OCI-LY7 (cell line): Measurements from ENCODE around the gene ALG6. TPM values are rescaled to one million over a fixed set of nuclear protein-coding genes. Genes with fewer than 3 reads are reported as not detected.

Experiments
- BruUV-seq: library from RNA; stranded (reverse); fragments of 400-500 nt; replicated peaks from 2 replicates; lab custom pipeline; 2021; lab: Mats Ljungman, UMichigan
- CTCF ChIA-PET: fragments of 300-600 bp; sonication (Branson Sonifier 250); formaldehyde crosslinking; loops from one replicate; lab custom pipeline; 2022; ENCODE audit warnings: antibody characterized with exemption; ENCODE audit not compliant: unreplicated experiment; lab: Charles Lee
- POLR2A ChIA-PET: fragments of 300-600 bp; sonication (Branson Sonifier 250); formaldehyde crosslinking; loops from one replicate; lab custom pipeline; 2022; ENCODE audit warnings: antibody characterized with exemption; lab: Charles Lee
- DNase-seq: peaks from one replicate; pipeline ENCODE4 v3.0.0-alpha.2; 2015; ENCODE audit warnings: low spot score
- H2AFZ ChIP-seq: fragments of 200-600 bp; sonication (generic), shearing (Covaris generic); 2 replicates; pipeline ENCODE4 v1.6.1; 2014; ENCODE audit warnings: mild to moderate bottlenecking, antibody characterized with exemption, low read length, moderate library complexity
- H3K27ac ChIP-seq: fragments of 200-600 bp; sonication (generic); 2 replicates; pipeline ENCODE4 v1.5.1; 2014; ENCODE audit warnings: mixed run types, low read depth, mild to moderate bottlenecking, moderate library complexity, low read length, inconsistent platforms; ENCODE audit not compliant: poor library complexity, severe bottlenecking
- H3K36me3 ChIP-seq: fragments of 200-600 bp; sonication (generic); 2 replicates; pipeline ENCODE4 v1.6.1; 2014; ENCODE audit warnings: mild to moderate bottlenecking, antibody characterized with exemption, low read length, moderate library complexity, mixed read lengths; ENCODE audit not compliant: insufficient read depth
- H3K4me1 ChIP-seq: fragments of 200-600 bp; sonication (generic); 2 replicates; pipeline ENCODE4 v1.5.1; 2014; ENCODE audit warnings: mild to moderate bottlenecking, low read length; ENCODE audit not compliant: insufficient read depth, poor library complexity, severe bottlenecking
- H3K4me2 ChIP-seq: fragments of 200-600 bp; sonication (generic); 2 replicates; pipeline ENCODE4 v1.6.1; 2014; ENCODE audit warnings: mild to moderate bottlenecking, low read length
- H3K4me3 ChIP-seq: fragments of 200-600 bp; sonication (generic); 2 replicates; pipeline ENCODE4 v1.5.1; 2014; ENCODE audit warnings: mild to moderate bottlenecking, low read depth, low read length; ENCODE audit not compliant: poor library complexity, severe bottlenecking
- H3K79me2 ChIP-seq: fragments of 200-600 bp; sonication (generic); 2 replicates; pipeline ENCODE4 v1.6.1; 2016; ENCODE audit warnings: low read depth, mild to moderate bottlenecking, low read length, moderate library complexity, mixed read lengths; ENCODE audit not compliant: insufficient read depth
- H3K9me2 ChIP-seq: fragments of 200-600 bp; sonication (generic); 2 replicates; pipeline ENCODE4 v1.6.1; 2016; ENCODE audit warnings: mild to moderate bottlenecking, low read length, mixed read lengths; ENCODE audit not compliant: insufficient read depth
- H3K9me3 ChIP-seq: fragments of 200-600 bp; sonication (generic); 2 replicates; pipeline ENCODE4 v1.6.1; 2014; ENCODE audit warnings: mild to moderate bottlenecking, mixed run types, low read length, mixed read lengths
- H4K20me1 ChIP-seq: fragments of 200-600 bp; sonication (generic); 2 replicates; pipeline ENCODE4 v1.6.1; 2014; ENCODE audit warnings: mild to moderate bottlenecking, antibody characterized with exemption, low read length, moderate library complexity, mixed read lengths; ENCODE audit not compliant: insufficient read depth
- EZH2phosphoT487 ChIP-seq: fragments of 200-600 bp; sonication (generic); IDR thresholded peaks from 2 replicates; pipeline ENCODE4 v1.6.1; 2018; ENCODE audit warnings: low read depth, borderline replicate concordance, mild to moderate bottlenecking, mixed run types, antibody characterized with exemption, low read length, moderate library complexity, mixed read lengths
- intact Hi-C: fragments of 100-400 bp; cut with micrococcal nuclease; formaldehyde crosslinking; loops from one replicate; pipeline ENCODE4 v1.10.0; 2022; ENCODE audit not compliant: unreplicated experiment
- total RNA-seq, 2 experiments: library from RNA; depleted of rRNA in 1 of 2; stranded (reverse); fragments of >200 nt in 1 of 2; shearing (Covaris generic) in 1 of 2; gene quantifications; 2 replicates each; pipeline ENCODE4 v1.2.3, GENCODE V29; 2014 to 2022
- TF ChIP-seq, protein P1 (sequence below): fragments of 200-600 bp; sonication (generic); conservative IDR thresholded peaks from 2 replicates; pipeline ENCODE4 v1.5.1; 2014; ENCODE audit warnings: mild to moderate bottlenecking, antibody characterized with exemption, low read length, moderate library complexity, mixed read lengths

The ALG6 gene
- total RNA-seq, 2 experiments from 2014 or later: 29.3 to 34.1 TPM

DNA sequence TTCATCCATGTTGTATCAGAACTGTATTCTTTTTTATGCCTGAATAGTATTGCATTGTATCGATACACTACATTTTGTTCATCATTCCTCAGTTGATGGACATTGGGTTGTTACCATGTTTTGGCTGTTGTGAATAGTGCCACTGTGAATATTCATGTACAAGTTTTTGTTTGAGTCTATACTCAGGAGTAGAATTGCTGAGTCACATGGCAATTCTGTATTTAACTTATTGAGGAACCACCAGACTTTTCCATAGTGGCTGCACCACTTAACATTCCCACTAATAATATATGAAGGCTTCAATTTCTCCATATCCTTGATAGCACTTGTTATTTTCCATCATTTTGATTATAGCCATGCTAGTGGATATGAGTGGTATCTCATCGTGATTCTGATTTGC is 56.2 kb downstream of the ALG6 start:
- Histone ChIP-seq H3K36me3 (peaks cover 9% of the 10 kb centered on the region), H3K4me1 (no peaks in the 10 kb centered on the region), H4K20me1 (no peaks in the 10 kb centered on the region), H3K4me2 (no peak overlapping the region), H3K9me3 (no peaks in the 10 kb centered on the region), H3K79me2 (no peaks in the 10 kb centered on the region), H3K4me3 (no peak overlapping the region), H3K27ac (no peak overlapping the region), H3K9me2 (no peaks in the 10 kb centered on the region), H2AFZ (no peak overlapping the region)
- BruUV-seq: no TSS peak
- no peak for DNase-seq
- CTCF ChIA-PET: no interaction called here
- intact Hi-C loops: no loop called here
- POLR2A ChIA-PET: interaction anchor here (2.2 kb wide), 1 partner anchor 13 kb away, joined by 11 read pairs; no protein-coding TSS in a partner anchor
- TF ChIP-seq, protein P1, sequence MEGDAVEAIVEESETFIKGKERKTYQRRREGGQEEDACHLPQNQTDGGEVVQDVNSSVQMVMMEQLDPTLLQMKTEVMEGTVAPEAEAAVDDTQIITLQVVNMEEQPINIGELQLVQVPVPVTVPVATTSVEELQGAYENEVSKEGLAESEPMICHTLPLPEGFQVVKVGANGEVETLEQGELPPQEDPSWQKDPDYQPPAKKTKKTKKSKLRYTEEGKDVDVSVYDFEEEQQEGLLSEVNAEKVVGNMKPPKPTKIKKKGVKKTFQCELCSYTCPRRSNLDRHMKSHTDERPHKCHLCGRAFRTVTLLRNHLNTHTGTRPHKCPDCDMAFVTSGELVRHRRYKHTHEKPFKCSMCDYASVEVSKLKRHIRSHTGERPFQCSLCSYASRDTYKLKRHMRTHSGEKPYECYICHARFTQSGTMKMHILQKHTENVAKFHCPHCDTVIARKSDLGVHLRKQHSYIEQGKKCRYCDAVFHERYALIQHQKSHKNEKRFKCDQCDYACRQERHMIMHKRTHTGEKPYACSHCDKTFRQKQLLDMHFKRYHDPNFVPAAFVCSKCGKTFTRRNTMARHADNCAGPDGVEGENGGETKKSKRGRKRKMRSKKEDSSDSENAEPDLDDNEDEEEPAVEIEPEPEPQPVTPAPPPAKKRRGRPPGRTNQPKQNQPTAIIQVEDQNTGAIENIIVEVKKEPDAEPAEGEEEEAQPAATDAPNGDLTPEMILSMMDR: no peak
- TF ChIP-seq EZH2phosphoT487: no peak

GRCh38 chr1:63428815-63429214 is 61.4 kb downstream of the ALG6 start:
- no TSS peak for BruUV-seq
- POLR2A ChIA-PET: interaction anchor here (0.7 kb wide), 1 partner anchor 9 kb away, joined by 3 read pairs; no protein-coding TSS in a partner anchor
- Histone ChIP-seq H3K36me3 (peaks cover 24% of the 10 kb centered on the region), H3K4me1 (no peaks in the 10 kb centered on the region), H3K4me2 (no peak overlapping the region), H4K20me1 (no peaks in the 10 kb centered on the region), H2AFZ (no peak overlapping the region), H3K4me3 (no peak overlapping the region), H3K9me3 (no peaks in the 10 kb centered on the region), H3K9me2 (no peaks in the 10 kb centered on the region), H3K79me2 (no peaks in the 10 kb centered on the region), H3K27ac (no peak overlapping the region)
- DNase-seq: no peak
- intact Hi-C loops: no loop called here
- CTCF ChIA-PET: no interaction called here
- TF ChIP-seq, protein P1: no peak
- no peak for TF ChIP-seq EZH2phosphoT487

DNA sequence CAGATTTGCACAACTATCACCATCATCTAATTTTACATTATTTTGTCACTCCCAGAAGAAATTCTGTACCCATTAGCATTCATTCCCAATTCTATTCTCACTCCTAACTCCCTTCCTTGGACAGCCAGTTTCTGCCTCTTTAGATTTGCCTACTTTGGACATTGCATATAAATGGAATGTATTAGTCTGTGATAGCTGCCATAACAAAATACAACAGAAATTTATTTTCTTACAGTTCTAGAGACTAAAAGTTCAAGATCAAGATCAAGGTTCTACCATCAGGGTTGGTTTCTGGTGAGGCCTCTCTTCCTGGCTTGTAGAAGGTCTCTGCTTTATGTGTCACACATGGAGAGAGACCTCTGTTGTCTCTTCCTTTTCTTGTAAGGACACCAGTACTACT is 61.9 kb downstream of the ALG6 start:
- Histone ChIP-seq H3K36me3 (peaks cover 24% of the 10 kb centered on the region), H3K79me2 (no peaks in the 10 kb centered on the region), H3K9me3 (no peaks in the 10 kb centered on the region), H3K9me2 (no peaks in the 10 kb centered on the region), H3K4me1 (no peaks in the 10 kb centered on the region), H2AFZ (no peak overlapping the region), H3K4me3 (no peak overlapping the region), H3K27ac (no peak overlapping the region), H3K4me2 (no peak overlapping the region), H4K20me1 (no peaks in the 10 kb centered on the region)
- BruUV-seq: no TSS peak
- CTCF ChIA-PET: no interaction called here
- TF ChIP-seq, protein P1: no peak
- TF ChIP-seq EZH2phosphoT487: no peak
- POLR2A ChIA-PET: interaction anchor here (0.7 kb wide), 1 partner anchor 9 kb away, joined by 3 read pairs; no protein-coding TSS in a partner anchor
- intact Hi-C loops: no loop called here
- no peak for DNase-seq
